IPS-NIHi7 (cell line): ENCODE results near the gene MAN1A2.
"Not testable (repeated sequence)": the region's sequence is repeated elsewhere in the genome, so short reads cannot be mapped to it uniquely, and the experiment has no call there.

Experiments used
- DNase-seq: peaks from one replicate; pipeline ENCODE4 v3.0.0; 2012; ENCODE audit warnings: mixed read lengths; ENCODE audit errors: extremely low spot score

The MAN1A2 gene

DNA sequence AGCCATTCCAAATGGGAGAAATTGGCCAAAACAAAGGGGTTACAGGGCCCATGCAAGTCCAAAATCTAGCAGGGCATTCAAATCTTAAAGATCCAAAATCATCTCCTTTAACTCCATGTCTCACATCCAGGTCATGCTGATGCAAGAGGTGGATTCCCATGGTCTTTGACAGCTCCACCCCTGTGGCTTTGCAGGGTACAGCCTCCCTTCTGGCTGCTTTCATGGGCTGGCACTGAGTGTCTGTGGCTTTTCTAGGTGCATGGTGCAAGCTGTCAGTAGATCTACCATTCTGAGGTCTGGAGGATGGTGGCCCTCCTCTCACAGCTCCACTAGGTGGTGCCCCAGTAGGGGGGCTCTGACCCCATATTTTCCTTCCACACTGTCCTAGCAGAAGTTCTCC is 191.2 kb downstream of the MAN1A2 start:
- not testable (repeated sequence) for DNase-seq

DNA sequence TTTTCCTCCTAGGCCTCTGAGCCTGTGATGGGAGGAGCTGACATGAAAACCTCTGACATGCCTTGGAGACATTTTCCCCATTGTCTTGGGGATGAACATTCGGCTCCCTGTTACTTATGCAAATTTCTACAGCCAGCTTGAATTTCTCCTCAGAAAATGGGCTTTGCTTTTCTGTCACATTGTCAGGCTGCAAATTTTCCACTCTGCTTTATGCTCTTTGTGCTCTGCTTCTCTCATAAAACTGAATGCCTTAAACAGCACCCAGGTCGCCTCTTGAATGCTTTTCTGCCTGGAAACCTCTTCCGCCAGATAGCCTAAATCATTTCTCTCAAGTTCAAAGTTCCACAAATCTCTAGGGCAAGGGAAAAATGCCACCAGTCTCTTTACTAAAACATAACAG is 191.9 kb downstream of the MAN1A2 start:
- DNase-seq = no peak

DNA sequence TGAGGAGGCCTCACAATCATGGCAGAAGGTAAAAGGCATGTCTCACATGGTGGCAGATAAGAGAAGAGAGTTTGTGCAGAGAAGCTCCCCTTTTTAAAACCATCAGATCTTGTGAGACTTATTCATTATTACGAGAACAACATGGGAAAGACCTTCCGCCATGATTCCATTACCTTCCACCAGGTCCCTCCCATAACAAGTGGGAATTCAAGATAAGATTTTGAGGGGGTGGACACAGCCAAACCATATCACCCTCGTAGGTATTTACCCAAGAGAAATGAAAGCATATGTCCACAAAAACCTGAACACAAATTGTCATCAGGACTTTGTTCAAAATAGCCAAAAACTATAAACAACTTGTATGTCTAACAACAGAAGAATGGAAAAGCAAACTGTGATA is 192.7 kb downstream of the MAN1A2 start:
- no peak for DNase-seq

DNA sequence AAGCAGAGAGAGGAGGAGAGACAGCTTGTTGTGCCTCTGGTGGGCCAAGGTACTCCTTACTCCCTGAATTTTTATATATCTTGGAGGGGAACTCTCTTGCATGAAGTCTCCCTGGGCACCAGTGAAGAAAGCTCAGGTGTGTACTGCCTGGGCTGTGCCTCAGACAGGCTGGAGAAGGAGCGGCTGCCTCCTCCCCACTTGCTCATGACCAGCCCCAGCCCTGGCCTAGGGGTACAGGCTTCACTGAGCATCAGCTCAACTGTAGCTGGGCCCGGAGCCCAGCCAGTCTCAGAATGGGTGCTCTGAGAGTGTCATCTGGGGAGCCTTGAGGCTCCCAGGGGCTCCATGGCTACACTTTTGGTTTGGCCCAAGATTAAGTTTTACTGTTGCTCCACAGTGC is 193.8 kb downstream of the MAN1A2 start:
- DNase-seq = no peak

DNA sequence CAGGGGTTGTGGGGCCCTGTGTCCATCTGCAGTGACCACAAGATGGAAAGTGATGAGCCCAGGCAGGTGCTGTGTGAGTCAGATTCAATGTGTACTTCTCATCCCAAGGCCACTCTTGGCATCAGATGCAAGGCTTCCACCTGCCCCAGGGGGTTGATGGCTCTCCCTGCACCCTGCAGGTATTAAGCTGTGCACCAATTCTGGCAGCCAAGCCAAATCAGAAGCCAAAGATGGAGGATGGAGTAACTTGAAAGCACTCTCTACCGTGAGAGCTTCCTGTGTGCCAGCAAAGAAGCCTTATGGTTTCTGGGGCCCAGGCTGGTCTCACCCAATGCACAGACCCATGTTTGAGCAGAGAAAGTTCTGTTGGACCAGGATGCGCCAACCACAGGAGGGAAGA is 194.3 kb downstream of the MAN1A2 start:
- DNase-seq = peak; percentile 2

DNA sequence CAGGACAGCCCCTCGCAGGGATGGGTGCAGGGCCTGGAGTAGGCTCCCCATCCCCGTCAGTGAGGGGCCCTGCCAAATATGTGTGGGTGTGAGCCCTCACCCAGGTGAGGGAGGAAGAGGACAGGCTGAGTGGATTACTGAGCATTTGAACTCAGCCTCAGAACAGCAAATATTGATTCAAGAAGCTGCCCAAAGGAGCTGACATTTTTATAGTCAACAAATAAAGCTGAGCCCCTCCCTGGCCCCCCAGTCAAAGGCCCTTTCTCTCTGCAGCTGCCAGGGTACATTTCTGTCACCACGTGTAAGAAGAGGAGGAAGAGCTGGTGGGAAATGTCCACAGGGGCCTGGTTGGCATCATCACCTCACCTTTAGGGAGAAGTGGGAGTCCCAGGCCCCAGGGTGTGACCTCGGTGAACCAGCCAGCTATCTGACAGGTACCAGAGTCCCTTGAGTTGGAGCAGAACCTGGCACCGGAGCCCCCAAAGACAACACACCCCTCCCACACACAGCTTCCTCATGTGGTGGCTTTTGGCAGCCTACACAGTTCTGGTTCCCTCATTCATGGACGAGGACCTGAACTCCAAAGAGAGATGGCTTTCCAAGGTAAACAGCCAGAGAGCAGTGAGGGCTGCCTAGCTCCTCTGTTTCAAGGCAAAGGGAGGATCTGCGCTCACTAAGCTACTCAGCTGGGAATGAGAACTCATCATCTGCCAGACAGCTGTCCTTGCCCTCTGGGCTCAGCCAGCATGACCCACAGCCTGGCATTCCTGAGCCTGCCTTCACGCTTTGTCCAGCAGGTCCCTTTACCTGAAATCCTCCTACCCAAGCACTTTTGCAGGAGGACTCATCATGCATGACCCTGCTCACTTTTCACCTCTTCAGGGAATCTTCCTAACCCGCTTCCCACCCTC is 195.6 kb downstream of the MAN1A2 start:
- no peak for DNase-seq

DNA sequence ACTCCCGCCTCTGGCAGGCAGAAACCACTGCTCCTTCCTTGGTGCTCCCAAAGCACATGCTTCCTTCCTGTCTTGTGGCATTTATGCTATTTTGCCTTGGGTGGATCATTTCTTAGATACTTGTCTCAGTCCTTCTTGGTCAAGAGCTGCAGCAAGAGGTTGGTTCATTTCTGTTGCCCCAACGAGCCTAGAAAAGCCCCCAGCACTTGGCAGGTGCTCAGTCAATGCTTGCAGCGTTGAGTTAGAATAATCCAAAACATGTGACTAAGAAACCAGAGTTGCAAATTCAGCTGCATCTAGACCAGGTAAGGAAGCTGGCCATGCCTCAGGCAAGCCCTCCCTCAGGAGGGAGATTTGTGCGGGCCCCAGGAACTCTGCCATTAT is 196.2 kb downstream of the MAN1A2 start:
- no peak for DNase-seq

DNA sequence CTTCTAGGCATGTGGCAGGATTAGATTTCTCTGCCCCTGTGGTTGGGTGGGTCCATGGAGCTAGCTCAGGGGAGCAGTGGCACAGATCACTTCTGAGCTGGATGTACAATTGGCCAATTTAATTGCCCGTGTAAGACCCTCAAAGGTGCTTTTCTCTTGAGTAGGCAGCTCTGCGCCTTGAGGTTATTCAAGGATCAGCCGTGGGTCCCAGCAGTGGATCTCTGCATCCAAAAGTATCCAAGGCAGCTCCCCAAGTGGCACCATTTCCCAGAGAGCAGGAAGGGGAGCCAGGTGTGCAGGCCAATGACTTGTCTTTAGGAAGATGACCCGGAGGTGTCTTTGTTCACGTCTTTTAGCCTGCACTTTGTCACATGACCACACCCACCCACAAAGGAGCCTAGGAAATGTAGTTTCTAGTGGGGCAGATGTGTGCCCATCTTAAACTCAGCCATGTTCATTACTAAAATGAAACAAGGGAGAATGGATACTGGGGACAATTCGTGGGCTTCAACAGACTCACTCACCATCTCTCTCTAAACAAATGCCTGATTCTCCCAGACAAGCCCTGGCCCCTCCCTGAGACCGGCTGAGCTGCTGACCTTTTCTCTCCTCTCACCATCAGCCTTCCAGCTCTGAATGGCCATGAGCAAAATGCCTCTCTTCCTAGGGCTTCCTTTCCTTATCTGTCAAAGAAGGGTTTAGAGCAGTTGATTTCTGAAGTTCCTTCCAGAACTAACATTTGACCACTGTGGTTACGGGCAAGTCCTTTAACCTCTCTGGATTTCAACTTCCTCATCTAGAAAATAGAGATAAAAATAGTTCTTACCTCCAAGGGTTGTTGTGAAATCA is 197.2 kb downstream of the MAN1A2 start:
- DNase-seq = no peak

DNA sequence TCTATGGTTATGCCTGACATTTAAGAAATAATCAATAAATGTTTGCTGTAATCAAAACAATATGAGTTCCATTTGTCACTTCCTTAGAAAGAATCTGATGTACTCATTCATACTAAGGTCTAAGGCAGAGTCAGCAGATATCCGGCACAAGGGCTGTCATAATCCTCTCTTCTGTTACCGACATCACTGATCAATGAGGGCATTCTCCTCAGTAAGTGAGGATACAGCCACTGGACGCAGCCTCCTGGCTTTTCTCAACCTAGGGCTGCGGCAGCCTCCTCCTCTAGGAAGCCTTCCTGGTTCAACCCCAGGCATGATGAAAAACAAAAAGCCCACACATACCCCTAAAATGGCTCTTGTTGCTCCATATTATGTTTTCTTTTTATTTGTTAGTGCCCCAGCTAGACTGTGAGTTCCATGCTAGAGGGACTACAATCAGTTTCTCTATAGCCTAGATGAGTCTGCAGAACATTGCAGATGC is 197.9 kb downstream of the MAN1A2 start:
- DNase-seq = no peak

DNA sequence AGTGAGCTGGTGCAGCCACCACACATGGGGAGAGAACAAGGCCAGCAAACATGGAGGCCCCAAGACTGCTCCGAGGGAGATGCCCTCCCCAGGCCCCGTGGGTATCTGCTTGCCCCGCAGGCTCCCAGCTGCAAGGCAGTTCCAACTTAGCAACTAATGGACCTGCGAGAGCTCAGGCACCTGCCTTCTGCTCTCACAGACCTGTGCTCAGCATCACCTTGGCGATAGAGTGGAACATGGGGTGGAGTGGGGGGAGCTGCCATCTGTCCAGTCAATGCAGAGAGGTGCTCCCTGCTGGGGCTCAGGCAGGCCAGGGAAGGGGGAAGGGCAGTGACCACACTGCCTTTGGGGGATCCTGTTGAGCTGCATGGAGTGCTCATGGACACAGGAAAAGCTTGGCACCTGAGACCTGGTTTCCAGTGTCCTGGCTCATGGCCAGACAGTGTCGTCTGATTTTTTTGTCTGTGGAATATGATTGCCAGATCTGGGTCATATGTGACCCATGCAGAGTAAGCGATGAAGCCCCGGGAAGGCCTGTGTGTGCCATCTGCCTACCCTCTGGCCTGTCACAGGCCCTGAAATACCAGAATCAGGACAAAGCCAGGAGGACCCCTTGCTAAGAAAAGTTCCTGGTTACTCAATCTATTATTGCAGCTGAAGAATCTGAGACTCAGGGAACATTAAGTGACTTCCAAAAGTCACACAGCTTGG is 198.7 kb downstream of the MAN1A2 start:
- DNase-seq = peak; percentile 4

DNA sequence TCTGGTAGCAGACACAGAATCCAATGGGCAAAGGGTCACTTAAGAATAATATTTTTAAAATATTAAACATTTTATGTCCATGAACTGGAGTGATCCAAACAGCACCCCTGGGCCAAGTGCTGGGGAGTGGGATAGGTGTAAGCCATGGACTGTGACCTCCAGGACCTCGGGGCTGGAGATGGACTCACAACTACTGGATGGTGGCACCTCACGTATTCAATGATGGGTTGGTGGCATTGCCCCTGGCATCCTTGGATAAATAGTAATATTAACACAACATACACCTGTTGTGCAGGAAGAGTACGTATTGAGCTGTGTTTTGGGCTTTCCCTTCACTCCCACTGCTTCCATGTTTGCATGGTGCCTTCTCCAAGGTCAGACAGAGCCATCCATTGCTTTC is 199.3 kb downstream of the MAN1A2 start:
- DNase-seq = no peak

DNA sequence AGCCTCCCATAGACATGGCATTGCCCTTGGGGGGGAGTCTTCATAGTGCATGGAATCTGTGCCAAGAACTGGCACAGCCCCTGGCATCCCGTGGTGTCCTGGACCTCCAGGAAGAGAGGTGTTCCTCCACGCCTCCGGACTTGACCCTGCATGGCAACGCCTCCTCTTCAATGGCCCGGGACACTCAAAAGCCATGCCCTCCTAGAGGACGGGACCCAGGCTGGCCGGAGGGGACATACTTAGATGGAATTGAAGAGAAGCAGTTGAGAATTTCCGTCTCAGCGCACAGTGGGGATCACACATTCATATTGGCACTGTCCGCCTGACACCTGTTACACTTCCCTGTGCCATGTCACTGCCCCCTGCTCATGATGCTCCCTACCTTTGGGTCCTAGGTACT is 200.2 kb downstream of the MAN1A2 start:
- DNase-seq = no peak

DNA sequence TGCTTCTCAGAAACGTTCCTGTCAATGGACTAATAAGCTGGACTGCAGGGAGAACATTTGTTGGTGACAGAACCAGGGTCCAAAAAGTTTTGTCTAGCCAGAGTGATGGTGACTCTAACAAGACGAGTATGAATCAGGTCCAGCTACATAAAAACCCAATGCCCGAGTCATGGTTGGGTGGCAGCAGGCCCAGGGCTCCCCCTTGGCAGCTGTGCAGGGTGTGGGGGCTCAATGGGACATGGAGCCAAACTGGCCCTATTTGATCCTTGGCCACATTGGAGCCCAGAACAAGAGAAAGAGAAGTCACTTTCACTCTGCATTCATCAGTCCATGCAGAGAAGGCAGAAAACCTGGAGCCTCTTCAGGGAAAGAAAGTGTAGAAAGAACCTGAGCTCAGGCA is 200.7 kb downstream of the MAN1A2 start:
- no peak for DNase-seq

DNA sequence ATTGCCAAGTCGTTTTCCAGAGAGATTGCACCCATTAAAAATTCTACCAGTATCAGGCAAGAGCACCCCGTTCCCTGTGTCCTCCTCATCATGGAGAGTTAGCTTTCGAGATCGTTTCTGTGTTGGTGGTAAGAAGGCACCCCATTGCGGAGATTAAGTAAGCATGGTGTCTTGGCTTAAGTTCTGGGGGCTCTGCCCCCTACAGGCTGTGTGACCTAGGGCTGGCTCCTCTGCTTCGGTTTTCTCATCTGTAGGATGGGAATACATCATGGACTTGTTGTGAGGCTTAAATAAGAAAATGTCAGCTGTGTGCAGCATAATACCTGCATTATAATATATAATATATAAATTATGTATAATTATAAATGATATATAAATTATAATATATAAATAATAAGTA is 201.8 kb downstream of the MAN1A2 start:
- no peak for DNase-seq

DNA sequence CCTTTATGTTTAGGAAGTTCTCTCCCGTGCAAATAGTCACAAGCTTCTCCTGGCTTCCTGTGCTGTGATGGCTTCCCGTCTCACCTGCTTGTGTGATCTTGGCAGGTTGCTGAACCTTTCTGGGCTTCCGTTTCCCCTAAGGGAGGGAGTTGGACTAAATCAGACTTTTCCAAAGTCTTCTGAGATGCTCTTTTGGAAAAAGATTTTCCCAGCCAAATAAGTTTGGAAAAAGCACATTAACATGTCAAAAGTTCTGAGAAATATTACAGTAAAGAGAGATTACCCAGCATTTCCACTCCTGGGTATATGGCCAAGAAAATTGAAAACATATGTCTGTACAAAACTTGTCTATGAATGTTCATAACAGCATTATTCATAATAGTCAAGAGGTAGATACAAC is 202.6 kb downstream of the MAN1A2 start:
- DNase-seq = no peak

DNA sequence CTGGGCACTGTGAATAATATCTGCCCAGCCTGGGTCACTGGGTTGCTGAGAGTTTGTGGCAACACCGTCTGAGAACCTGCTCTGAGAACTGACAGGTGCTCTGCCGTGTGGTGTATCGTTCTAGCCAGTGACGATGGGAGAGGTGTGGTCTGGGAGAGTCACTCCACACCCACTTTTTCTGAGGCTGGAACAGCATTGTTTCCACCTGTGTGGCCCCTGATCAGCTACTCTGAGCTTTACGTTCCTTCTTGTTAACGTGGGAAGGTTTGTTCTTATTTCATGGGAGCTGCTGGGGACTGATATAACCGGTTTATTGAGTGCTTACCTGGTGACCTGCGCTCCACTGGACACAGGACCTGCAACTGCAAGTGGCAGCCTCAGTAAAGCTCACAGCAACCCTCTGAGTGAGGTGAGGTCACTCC is 203.8 kb downstream of the MAN1A2 start:
- DNase-seq = peak; percentile 45

DNA sequence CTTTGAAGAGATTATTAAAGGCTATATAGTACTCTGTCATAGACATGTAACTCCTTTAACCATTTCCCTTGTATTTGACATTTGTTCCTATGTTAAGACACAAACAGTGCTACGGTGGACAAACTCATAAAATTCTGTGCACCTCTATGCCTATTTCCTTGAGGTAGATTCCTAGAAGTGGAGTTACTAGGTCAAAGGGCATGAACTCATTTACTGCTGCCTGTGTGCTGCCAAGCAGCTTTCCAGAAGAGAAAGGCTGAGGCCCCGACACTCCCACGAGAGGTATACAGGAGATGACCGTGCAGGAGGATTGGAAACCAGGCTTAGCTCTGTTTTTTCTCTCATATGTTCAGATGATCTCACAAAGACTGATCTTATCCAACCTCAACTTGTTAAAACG is 204.2 kb downstream of the MAN1A2 start:
- no peak for DNase-seq

DNA sequence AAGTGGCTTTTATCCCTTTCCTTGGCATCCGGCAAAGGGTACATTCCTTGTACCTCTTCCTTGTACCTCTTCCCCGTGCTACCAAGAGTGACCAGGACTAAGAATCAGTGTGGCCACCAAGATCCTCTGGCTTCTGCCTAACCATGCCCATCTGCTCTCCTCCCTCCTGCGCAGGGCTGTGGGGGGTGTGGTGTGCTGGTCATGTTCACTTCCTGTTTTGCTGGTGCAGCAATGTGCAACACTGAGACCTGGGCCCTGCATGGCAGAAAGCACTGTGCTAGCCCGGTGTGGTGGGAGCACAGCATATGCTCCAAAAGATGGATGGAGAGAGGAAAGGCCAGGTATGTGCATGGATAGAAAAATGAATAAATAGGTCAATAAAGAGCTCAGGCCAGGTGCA is 205.3 kb downstream of the MAN1A2 start:
- DNase-seq = no peak

DNA sequence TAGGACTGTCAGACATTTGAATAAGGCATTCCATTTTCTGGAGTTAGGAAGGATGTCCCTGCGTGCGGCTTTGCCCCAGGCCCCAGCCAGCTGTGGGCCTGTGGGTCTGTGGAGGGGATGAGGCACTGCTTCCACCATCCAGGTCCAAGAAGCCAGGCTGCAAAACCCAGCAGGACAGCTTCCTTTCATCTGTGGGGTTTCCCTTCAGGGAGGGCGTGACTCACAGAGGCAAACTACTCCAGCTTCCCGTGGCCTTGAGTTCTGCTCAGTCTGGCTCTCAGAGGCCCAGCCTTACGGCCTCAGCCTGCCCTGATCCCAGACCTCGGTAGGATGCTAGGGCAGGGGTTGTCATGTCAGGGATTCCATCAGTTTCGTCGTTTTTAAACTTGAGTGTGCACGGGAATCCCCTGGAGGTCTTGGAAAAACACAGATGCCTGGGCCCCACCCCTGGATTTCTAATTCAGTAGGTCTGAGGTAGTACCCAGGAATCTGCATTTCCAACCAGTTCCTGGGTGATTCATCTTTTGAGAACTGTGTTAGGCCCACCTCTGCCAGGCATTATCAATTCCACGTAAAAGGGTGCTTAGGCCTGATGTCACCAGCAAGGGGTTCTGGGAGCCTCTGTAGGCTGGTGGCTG is 206.3 kb downstream of the MAN1A2 start:
- DNase-seq = no peak

DNA sequence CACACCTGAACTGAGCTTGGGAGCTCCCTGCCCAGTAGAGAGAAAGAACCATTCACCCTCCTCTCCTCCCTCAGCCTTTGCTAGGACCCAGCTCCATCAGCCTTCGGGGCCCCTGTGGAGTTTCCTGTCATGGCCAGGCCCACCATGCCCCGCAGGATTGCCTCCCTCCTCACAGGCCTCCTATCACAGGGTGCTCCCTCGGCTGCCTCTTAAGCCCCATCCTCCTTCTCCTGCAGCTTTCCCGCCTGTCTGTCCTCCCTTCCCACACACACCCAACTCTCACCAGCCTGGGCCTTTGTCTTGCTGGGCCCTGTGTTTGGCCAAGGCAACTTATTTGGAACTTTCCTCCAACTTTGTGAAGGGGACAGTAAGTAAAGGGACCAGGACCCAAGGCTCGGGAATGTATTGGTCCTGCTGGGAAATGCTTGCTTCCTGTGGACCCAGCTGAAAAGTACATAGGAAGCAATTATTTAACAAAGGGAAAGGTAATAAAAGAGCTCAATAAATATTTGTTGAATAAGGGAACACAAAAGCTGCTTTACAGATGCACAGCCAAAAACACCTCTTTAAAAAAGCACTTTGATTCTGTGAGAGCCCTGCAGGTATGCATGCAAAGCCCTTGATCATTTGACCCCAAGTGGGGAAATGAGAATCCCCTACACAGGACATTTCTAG is 207.0 kb downstream of the MAN1A2 start:
- DNase-seq = no peak

DNA sequence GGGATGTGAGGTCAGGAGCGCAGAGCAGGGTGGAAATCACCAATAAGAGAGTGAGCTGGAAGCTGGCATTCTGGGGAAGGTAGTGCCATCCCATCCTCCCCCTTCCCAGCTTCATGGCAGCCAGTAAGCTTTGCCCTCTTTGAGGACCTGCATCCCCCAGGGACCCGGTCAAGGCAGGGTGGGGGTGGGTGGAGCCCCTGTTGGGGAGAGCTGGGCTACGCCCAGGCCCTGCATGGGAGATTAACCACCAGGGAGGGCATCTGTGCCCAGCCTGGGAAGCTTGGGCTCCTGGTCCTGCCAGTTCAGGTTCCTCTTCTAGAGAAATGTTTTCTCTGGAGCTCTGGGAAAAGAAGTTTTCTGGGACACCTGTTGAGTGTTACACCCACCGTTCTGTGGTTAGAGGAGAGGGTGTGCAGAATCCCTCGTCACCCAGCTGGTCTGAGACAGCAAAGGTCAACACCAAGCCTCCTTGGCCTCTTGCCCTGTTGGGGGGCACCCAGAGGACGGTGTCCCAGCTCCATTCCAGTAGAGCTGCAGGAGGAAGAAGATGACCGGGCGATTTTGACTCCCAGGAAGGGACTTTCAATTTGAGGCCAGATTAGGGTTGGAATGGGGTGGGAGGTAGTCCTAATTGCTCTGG is 208.5 kb downstream of the MAN1A2 start:
- no peak for DNase-seq
